HS-5 (cell line): ENCODE measurements around the gene ACAP1.
"Not testable (repeated sequence)": the region's sequence is repeated elsewhere in the genome, so short reads cannot be mapped to it uniquely, and the experiment has no call there.

Experiments
- DNase-seq: peaks from one replicate; pipeline ENCODE4 v3.0.0-alpha.2; 2012; ENCODE audit warnings: low read depth

Gene ACAP1

GRCh38 chr17:7355573-7355972 lies 19.2 kb downstream of the ACAP1 start:
- DNase-seq = no peak

GRCh38 chr17:7356072-7356549 lies 19.8 kb downstream of the ACAP1 start:
- no peak for DNase-seq

- DNase-seq = no peak
These were observed 20.4 kb downstream of the ACAP1 start for GRCh38 chr17:7356756-7357155.

- no peak for DNase-seq
These were observed 21.1 kb downstream of the ACAP1 start for GRCh38 chr17:7357381-7357780.

GRCh38 chr17:7361906-7362305 lies 25.6 kb downstream of the ACAP1 start:
- DNase-seq = no peak

- no peak for DNase-seq
These were observed 27.0 kb downstream of the ACAP1 start for GRCh38 chr17:7363311-7363710.

GRCh38 chr17:7365963-7366362 lies 29.6 kb downstream of the ACAP1 start:
- DNase-seq = not testable (repeated sequence)

GRCh38 chr17:7367083-7367482 lies 30.8 kb downstream of the ACAP1 start:
- DNase-seq = no peak

GRCh38 chr17:7367918-7368598 lies 31.7 kb downstream of the ACAP1 start:
- no peak for DNase-seq

GRCh38 chr17:7368599-7368994 lies 32.3 kb downstream of the ACAP1 start:
- not testable (repeated sequence) for DNase-seq

GRCh38 chr17:7369825-7370224 lies 33.5 kb downstream of the ACAP1 start:
- DNase-seq = no peak

- no peak for DNase-seq
These were observed 34.5 kb downstream of the ACAP1 start for GRCh38 chr17:7370853-7371252.

GRCh38 chr17:7374353-7374752 lies 38.0 kb downstream of the ACAP1 start:
- no peak for DNase-seq

GRCh38 chr17:7379134-7379533 lies 42.8 kb downstream of the ACAP1 start:
- no peak for DNase-seq

GRCh38 chr17:7380321-7380720 lies 44.0 kb downstream of the ACAP1 start:
- no peak for DNase-seq

- DNase-seq = no peak
These were observed 44.7 kb downstream of the ACAP1 start, which contains the start of gene TNK1 for GRCh38 chr17:7380855-7381683. Gene TNK1 (plus strand): TSS chr17:7381089. CDS start chr17:7382927, 1,838 bp downstream.

- DNase-seq = no peak
These were observed 46.6 kb downstream of the ACAP1 start for GRCh38 chr17:7382901-7383300.

- no peak for DNase-seq
These were observed 47.0 kb downstream of the ACAP1 start for GRCh38 chr17:7383371-7383741.

GRCh38 chr17:7383742-7384488 lies 47.6 kb downstream of the ACAP1 start:
- DNase-seq = no peak

GRCh38 chr17:7384489-7385081 lies 48.3 kb downstream of the ACAP1 start:
- no peak for DNase-seq

GRCh38 chr17:7388856-7389255 lies 52.5 kb downstream of the ACAP1 start:
- DNase-seq = no peak
